ENCODE measurements around the gene RNF38.

DNA sequence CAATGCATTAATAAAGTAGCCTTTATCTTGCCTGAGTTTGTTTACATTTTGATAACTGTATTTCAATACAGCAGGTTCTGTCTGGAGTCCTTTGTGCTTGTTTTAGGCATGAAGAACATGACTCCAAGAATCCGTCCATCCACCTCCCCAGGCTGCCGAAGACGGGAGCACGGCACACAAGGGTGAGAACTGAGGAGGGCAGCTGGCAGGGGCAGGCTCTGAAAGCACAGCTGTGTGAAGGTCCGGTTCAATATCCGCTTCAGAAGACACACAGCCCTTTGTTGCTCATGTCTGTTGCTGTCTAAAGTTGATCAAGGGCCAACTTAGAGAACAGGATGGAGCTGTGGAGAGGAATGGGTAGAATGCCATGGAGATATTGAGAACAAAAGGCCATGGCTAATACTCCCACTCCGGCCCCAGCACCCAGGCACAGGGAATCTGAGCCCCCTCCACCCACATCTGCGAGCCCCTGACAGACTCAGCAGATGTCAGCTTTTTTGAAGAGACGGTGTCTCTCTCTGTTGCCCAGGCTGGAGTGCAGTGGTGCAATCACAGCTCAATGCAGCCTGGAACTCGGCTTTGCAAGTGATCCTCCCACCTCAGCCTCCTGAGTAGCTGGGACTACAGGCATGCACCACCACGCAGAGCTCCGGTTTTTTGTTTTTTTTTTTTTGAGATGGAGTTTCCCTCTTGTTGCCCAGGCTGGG, 83.3 kb downstream of the RNF38 start:
- TF ChIP-seq ZNF565 (CRISPR knock-in tag; conservative IDR thresholded peaks at IDR 0.05; ENCODE audit: low read depth) (no peak), CSRNP3 (CRISPR knock-in tag; IDR thresholded peaks at IDR 0.05) (no peak), ZC3H10 (CRISPR knock-in tag; IDR thresholded peaks at IDR 0.05) (no peak), RARB (CRISPR knock-in tag; IDR thresholded peaks at IDR 0.05) (no peak), PATZ1 (CRISPR knock-in tag; IDR thresholded peaks at IDR 0.05; ENCODE audit: borderline replicate concordance) (no peak), ZFP30 (CRISPR knock-in tag; IDR thresholded peaks at IDR 0.05) (no peak), ESRRG (CRISPR knock-in tag; IDR thresholded peaks at IDR 0.05) (no peak)

Measured in SK-N-SH treated with all-trans-retinoic acid at 6 μM for 48 hours (cell line).